Endodermal cell (in vitro differentiated cells): Measurements from ENCODE around the gene C4B. TPM values are rescaled to one million over a fixed set of nuclear protein-coding genes. Genes with fewer than 3 reads are reported as not detected.
"Not testable (repeated sequence)": the region's sequence is repeated elsewhere in the genome, so short reads cannot be mapped to it uniquely, and the experiment has no call there.

ENCODE experiments used
- DNase-seq: peaks from one replicate; pipeline ENCODE4 v3.0.0-alpha.2; 2017
- H3K27ac ChIP-seq: 2 replicates; pipeline ENCODE4 v1.5.1; 2013; ENCODE audit warnings: mild to moderate bottlenecking, low read depth, low read length, moderate library complexity
- H3K27me3 ChIP-seq: 2 replicates; pipeline ENCODE4 v1.6.1; 2013; ENCODE audit warnings: mild to moderate bottlenecking, low read length, moderate library complexity; ENCODE audit not compliant: insufficient read depth, control insufficient read depth, poor library complexity, severe bottlenecking
- H3K36me3 ChIP-seq: 2 replicates; pipeline ENCODE4 v1.7.0; 2013; ENCODE audit warnings: mild to moderate bottlenecking, low read length, moderate library complexity; ENCODE audit not compliant: control insufficient read depth, insufficient read depth
- H3K4me1 ChIP-seq: one replicate; pipeline ENCODE4 v1.7.0; 2013; ENCODE audit warnings: low read length; ENCODE audit not compliant: control insufficient read depth, insufficient read depth
- H3K4me3 ChIP-seq: 2 replicates; pipeline ENCODE4 v1.5.1; 2013; ENCODE audit warnings: mild to moderate bottlenecking, low read length, moderate library complexity
- H3K9ac ChIP-seq: 2 replicates; pipeline ENCODE4 v1.6.1; 2013; ENCODE audit warnings: mild to moderate bottlenecking, low read length, moderate library complexity; ENCODE audit not compliant: poor library complexity, severe bottlenecking; ENCODE audit errors: extremely low read depth
- H3K9me3 ChIP-seq: 2 replicates; pipeline ENCODE4 v1.6.1; 2013; ENCODE audit warnings: mild to moderate bottlenecking, low read length, moderate library complexity; ENCODE audit not compliant: control insufficient read depth
- H3K27ac Mint-ChIP-seq: 2 replicates; pipeline ENCODE4 v1.8.0; 2020; ENCODE audit warnings: mixed read lengths
- H3K27me3 Mint-ChIP-seq: 2 replicates; pipeline ENCODE4 v1.8.0; 2021; ENCODE audit warnings: mild to moderate bottlenecking, mixed read lengths; ENCODE audit not compliant: insufficient read depth
- H3K36me3 Mint-ChIP-seq: 2 replicates; pipeline ENCODE4 v1.8.0; 2020; ENCODE audit warnings: low read depth, mixed read lengths
- H3K4me1 Mint-ChIP-seq: 2 replicates; pipeline ENCODE4 v1.8.0; 2020; ENCODE audit warnings: mixed read lengths
- H3K4me3 Mint-ChIP-seq: 2 replicates; pipeline ENCODE4 v1.8.0; 2020; ENCODE audit warnings: mild to moderate bottlenecking, moderate library complexity, mixed read lengths
- H3K9me3 Mint-ChIP-seq: 2 replicates; pipeline ENCODE4 v1.8.0; 2020; ENCODE audit warnings: mild to moderate bottlenecking, mixed read lengths
- CTCF ChIP-seq: fragments of 200-600 bp; sonication (generic); conservative IDR thresholded peaks from 2 replicates; pipeline ENCODE4 v1.5.0; 2021; ENCODE audit warnings: antibody characterized with exemption, mild to moderate bottlenecking
- WGBS, 2 experiments: methylation state at CpG; one replicate each; pipeline versions ENCODE4 v1.1.5 to v1.1.7; 2013; ENCODE audit warnings: missing lambda C conversion rate in 2 of 2, mixed read lengths in 1 of 2; ENCODE audit not compliant: insufficient coverage in 1 of 2, insufficient read length in 1 of 2; 5-methylcytosine and 5-hydroxymethylcytosine counted together
- total RNA-seq, 2 donors: library from RNA; stranded (reverse); fragmentation: NEBNext Ultra II Directional in 1 of 2; extraction: Animal tissue kit (Norgen Biotek cat#: 25700) in 1 of 2; gene quantifications; 2 replicates in 1 of 2; 3 replicates in 1 of 2; pipeline ENCODE4 v1.2.1, GENCODE V29; 2021

Gene C4B
- total RNA-seq, 2 donors from 2014 or later = 3.7 to 5.5 TPM

GRCh38 chr6:32060966-32061655 is 46.5 kb downstream of the C4B start:
- Mint-ChIP-seq H3K27ac (no peak overlapping the region), H3K4me3 (no peak overlapping the region), H3K36me3 (no peaks in the 10 kb centered on the region), H3K27me3 (peaks cover 3% of the 10 kb centered on the region), H3K9me3 (no peaks in the 10 kb centered on the region), H3K4me1 (no peaks in the 10 kb centered on the region)
- DNase-seq = no peak
- no peaks in the 10 kb centered on the region for H3K4me1 ChIP-seq
- H3K9me3 ChIP-seq = no peaks in the 10 kb centered on the region
- no peak overlapping the region for H3K4me3 ChIP-seq
- no peak for TF ChIP-seq CTCF
- no peak overlapping the region for H3K9ac ChIP-seq
- no peaks in the 10 kb centered on the region for H3K36me3 ChIP-seq
- WGBS, 2 experiments = 92 to 93% methylated on average over 14 to 24 of the region's 28 CpGs
- no peaks in the 10 kb centered on the region for H3K27me3 ChIP-seq
- H3K27ac ChIP-seq = no peak overlapping the region

GRCh38 chr6:32064706-32065105 is 50.1 kb downstream of the C4B start:
- Histone ChIP-seq H3K9ac (no peak overlapping the region), H3K9me3 (no peaks in the 10 kb centered on the region), H3K27ac (no peak overlapping the region), H3K4me1 (no peaks in the 10 kb centered on the region), H3K4me3 (no peak overlapping the region), H3K27me3 (no peaks in the 10 kb centered on the region), H3K36me3 (no peaks in the 10 kb centered on the region)
- no peak overlapping the region for H3K4me3 Mint-ChIP-seq
- no peaks in the 10 kb centered on the region for H3K9me3 Mint-ChIP-seq
- DNase-seq = no peak
- TF ChIP-seq CTCF = no peak
- 89 to 91% methylated on average over 10 to 14 of the region's 14 CpGs for WGBS, 2 experiments
- no peaks in the 10 kb centered on the region for H3K36me3 Mint-ChIP-seq
- H3K4me1 Mint-ChIP-seq = no peaks in the 10 kb centered on the region
- no peaks in the 10 kb centered on the region for H3K27me3 Mint-ChIP-seq
- H3K27ac Mint-ChIP-seq = no peak overlapping the region

GRCh38 chr6:32067521-32067920 is 52.9 kb downstream of the C4B start:
- H3K4me3 Mint-ChIP-seq, H3K9me3 Mint-ChIP-seq, H3K4me1 Mint-ChIP-seq, H3K4me3 ChIP-seq, H3K27me3 ChIP-seq, H3K36me3 ChIP-seq, H3K36me3 Mint-ChIP-seq, H3K4me1 ChIP-seq, DNase-seq, H3K27ac ChIP-seq, H3K27ac Mint-ChIP-seq, H3K9me3 ChIP-seq, H3K27me3 Mint-ChIP-seq, H3K9ac ChIP-seq: not testable (repeated sequence)
- WGBS, 2 experiments = 96 to 100% methylated on average over 3 to 18 of the region's 19 CpGs

- H3K27ac ChIP-seq, H3K4me1 Mint-ChIP-seq, H3K36me3 ChIP-seq, H3K27me3 Mint-ChIP-seq, DNase-seq, H3K27me3 ChIP-seq, H3K27ac Mint-ChIP-seq, H3K4me3 ChIP-seq, H3K9me3 Mint-ChIP-seq, H3K4me3 Mint-ChIP-seq, H3K9me3 ChIP-seq, H3K4me1 ChIP-seq, H3K9ac ChIP-seq, H3K36me3 Mint-ChIP-seq: not testable (repeated sequence)
- WGBS, 2 experiments = 94 to 100% methylated on average over 3 to 13 of the region's 13 CpGs
Measured at GRCh38 chr6:32068315-32068714, 53.7 kb downstream of the C4B start.
